Breast epithelium (tissue), 3 donors: ENCODE data around the gene CNTN5.

Source experiments
- CTCF ChIP-seq, 3 donors: fragments of 450-650 bp; IDR thresholded peaks; one replicate each; pipeline ENCODE4 v1.5.1; 2016 to 2017; ENCODE audit warnings: antibody characterized with exemption in 3 of 3, mild to moderate bottlenecking in 3 of 3, moderate library complexity in 3 of 3
- POLR2A ChIP-seq: fragments of 450-650 bp; IDR thresholded peaks from one replicate; pipeline ENCODE4 v1.6.1; 2016; ENCODE audit warnings: antibody characterized with exemption, mild to moderate bottlenecking, moderate library complexity
- POLR2AphosphoS5 ChIP-seq, 3 donors: sonication (generic); formaldehyde crosslinking; IDR thresholded peaks; one replicate each; pipeline ENCODE4 v1.6.1; 2017; ENCODE audit warnings: antibody characterized with exemption in 3 of 3

- TF ChIP-seq CTCF (IDR thresholded peaks at IDR 0.05) = no peak
- TF ChIP-seq POLR2AphosphoS5 (IDR thresholded peaks at IDR 0.05) = no peak
- TF ChIP-seq POLR2A = no peak
Observed at GRCh38 chr11:99464985-99465384, 444.2 kb downstream of the CNTN5 start.
